HG03064 (cell line): ENCODE data around the gene SKOR1.
A peak's percentile ranks its signal among the peaks of the same experiment; 100 is the strongest.

Experiments
- ATAC-seq: cut with Tn5 transposase; IDR thresholded peaks from one replicate; pipeline ENCODE4 v1.9.1; 2021; ENCODE audit warnings: low read depth; ENCODE audit not compliant: unreplicated experiment

Gene SKOR1

GRCh38 chr15:67824976-67825880 is at the start of gene SKOR1:
Gene SKOR1, plus strand, starts transcription at chr15:67825509. Its CDS starts 94 bp downstream, at chr15:67825603.
- no peak for ATAC-seq

GRCh38 chr15:67775998-67776397 is 49.3 kb upstream of the SKOR1 start:
- ATAC-seq: no peak

- ATAC-seq: no peak
These were observed 48.7 kb upstream of the SKOR1 start for GRCh38 chr15:67776600-67776999.

GRCh38 chr15:67777071-67777470 is 48.2 kb upstream of the SKOR1 start:
- ATAC-seq: no peak

- no peak for ATAC-seq
These were observed 47.5 kb upstream of the SKOR1 start for GRCh38 chr15:67777773-67778172.

GRCh38 chr15:67778968-67779548 is 46.3 kb upstream of the SKOR1 start:
- ATAC-seq: no peak

- ATAC-seq: no peak
These were observed 45.7 kb upstream of the SKOR1 start for GRCh38 chr15:67779549-67780111.

GRCh38 chr15:67781061-67781460 is 44.2 kb upstream of the SKOR1 start:
- no peak for ATAC-seq

GRCh38 chr15:67781907-67782690 is 43.2 kb upstream of the SKOR1 start:
- ATAC-seq: no peak

GRCh38 chr15:67782691-67782991 is 42.7 kb upstream of the SKOR1 start:
- no peak for ATAC-seq

- peak; percentile 49 for ATAC-seq
These were observed 42.0 kb upstream of the SKOR1 start for GRCh38 chr15:67783303-67783702.

- peak; percentile 80 for ATAC-seq
These were observed 41.1 kb upstream of the SKOR1 start for GRCh38 chr15:67784090-67784781.

GRCh38 chr15:67784856-67785430 is 40.4 kb upstream of the SKOR1 start:
- ATAC-seq: no peak

GRCh38 chr15:67785431-67785830 is 39.9 kb upstream of the SKOR1 start:
- ATAC-seq: no peak

- no peak for ATAC-seq
These were observed 38.7 kb upstream of the SKOR1 start for GRCh38 chr15:67786646-67787045.

- no peak for ATAC-seq
These were observed 36.3 kb upstream of the SKOR1 start for GRCh38 chr15:67788986-67789385.

GRCh38 chr15:67790610-67791319 is 34.5 kb upstream of the SKOR1 start:
- no peak for ATAC-seq

GRCh38 chr15:67792250-67792942 is 32.9 kb upstream of the SKOR1 start:
- no peak for ATAC-seq
